ENCODE data around the gene EIF5AL1. TPM values are rescaled to one million over a fixed set of nuclear protein-coding genes. Genes with fewer than 3 reads are reported as not detected.

Gene EIF5AL1
- total RNA-seq, 1 experiment from 2014 or later = 0.54 TPM

DNA sequence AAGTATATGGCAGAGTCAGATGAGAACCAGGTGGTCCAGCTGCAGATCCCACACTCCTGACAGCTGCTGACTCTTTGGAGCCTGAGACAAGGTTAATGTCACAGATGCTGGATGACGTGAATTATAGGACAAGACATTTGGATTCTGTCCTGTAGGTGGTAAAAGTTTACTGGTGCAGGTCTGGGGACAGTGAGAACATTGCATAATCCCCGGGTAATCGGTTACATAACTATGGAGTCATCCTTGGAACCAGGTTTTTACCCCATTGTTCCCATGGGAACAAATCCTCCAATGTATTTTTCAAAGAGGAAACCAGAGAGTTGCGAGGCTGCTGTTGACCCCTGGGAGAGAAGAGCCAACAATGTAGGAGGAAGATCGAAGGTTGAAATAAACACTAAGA lies 39.4 kb upstream of the EIF5AL1 start:
- CTCF ChIA-PET = interaction anchor here (0.6 kb wide), 1 partner anchor 99 kb away, joined by 3 read pairs; no protein-coding TSS in a partner anchor
- Mint-ChIP-seq H3K36me3 (ENCODE audit: insufficient read depth, unreplicated experiment) (no peaks in the 10 kb centered on the region), H3K4me1 (ENCODE audit: insufficient read depth, unreplicated experiment) (no peaks in the 10 kb centered on the region), H3K9me3 (ENCODE audit: unreplicated experiment) (no peaks in the 10 kb centered on the region), H3K27ac (ENCODE audit: low read depth, unreplicated experiment) (no peak overlapping the region), H3K27me3 (ENCODE audit: insufficient read depth, unreplicated experiment) (peaks cover 35% of the 10 kb centered on the region), H3K4me3 (ENCODE audit: unreplicated experiment) (no peak overlapping the region)
- TF ChIP-seq, protein P1, sequence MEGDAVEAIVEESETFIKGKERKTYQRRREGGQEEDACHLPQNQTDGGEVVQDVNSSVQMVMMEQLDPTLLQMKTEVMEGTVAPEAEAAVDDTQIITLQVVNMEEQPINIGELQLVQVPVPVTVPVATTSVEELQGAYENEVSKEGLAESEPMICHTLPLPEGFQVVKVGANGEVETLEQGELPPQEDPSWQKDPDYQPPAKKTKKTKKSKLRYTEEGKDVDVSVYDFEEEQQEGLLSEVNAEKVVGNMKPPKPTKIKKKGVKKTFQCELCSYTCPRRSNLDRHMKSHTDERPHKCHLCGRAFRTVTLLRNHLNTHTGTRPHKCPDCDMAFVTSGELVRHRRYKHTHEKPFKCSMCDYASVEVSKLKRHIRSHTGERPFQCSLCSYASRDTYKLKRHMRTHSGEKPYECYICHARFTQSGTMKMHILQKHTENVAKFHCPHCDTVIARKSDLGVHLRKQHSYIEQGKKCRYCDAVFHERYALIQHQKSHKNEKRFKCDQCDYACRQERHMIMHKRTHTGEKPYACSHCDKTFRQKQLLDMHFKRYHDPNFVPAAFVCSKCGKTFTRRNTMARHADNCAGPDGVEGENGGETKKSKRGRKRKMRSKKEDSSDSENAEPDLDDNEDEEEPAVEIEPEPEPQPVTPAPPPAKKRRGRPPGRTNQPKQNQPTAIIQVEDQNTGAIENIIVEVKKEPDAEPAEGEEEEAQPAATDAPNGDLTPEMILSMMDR (IDR thresholded peaks at IDR 0.05; ENCODE audit: unreplicated experiment) = no peak
- POLR2A ChIA-PET = interaction anchor here (0.6 kb wide), 1 partner anchor 21 kb away, joined by 3 read pairs; no protein-coding TSS in a partner anchor
- BruUV-seq (replicated peaks) = no TSS peak
- peak; percentile 28 for DNase-seq (ENCODE audit: unreplicated experiment)
- intact Hi-C loops (cut with micrococcal nuclease) = no loop called here

DNA sequence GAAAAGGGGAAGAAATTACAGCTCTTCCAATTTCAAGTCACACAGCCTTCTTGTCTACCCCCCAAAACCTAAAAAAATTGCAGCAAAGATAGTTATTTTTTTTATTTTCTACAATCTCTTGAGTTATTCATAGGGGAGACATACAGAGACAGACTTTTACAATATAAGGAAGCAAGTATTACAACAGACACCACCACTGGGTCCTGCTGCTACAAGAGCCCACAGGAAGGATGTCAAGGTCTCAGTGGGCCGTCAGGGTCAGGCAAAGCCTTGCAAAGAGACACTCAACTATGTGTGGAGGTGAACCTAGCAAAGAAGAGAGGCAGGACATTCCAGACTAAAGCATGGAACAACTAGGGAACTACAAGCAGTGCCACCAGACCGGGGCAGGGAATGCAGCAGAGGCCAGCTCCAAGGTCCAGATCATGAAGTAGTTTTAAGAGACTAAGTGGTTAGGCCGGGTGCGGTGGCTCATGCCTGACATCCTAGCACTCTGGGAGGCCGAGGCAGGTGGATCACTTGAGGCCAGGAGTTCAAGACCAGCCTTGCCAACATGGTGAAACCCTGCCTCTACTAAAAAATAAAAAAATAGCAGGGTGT lies 38.7 kb upstream of the EIF5AL1 start:
- BruUV-seq (replicated peaks) = no TSS peak
- ChIA-PET POLR2A (interaction anchor here (0.6 kb wide), 1 partner anchor 21 kb away, joined by 3 read pairs; no protein-coding TSS in a partner anchor), CTCF (interaction anchor here (0.6 to 1.1 kb wide), 3 partner anchors 13 to 107 kb away, joined by 3 to 5 read pairs (median 3); no protein-coding TSS in a partner anchor)
- no peaks in the 10 kb centered on the region for H3K4me1 Mint-ChIP-seq (ENCODE audit: insufficient read depth, unreplicated experiment)
- H3K9me3 Mint-ChIP-seq (ENCODE audit: unreplicated experiment) = no peaks in the 10 kb centered on the region
- H3K27me3 Mint-ChIP-seq (ENCODE audit: insufficient read depth, unreplicated experiment) = peaks cover 35% of the 10 kb centered on the region
- H3K36me3 Mint-ChIP-seq (ENCODE audit: insufficient read depth, unreplicated experiment) = no peaks in the 10 kb centered on the region
- TF ChIP-seq, protein P1 (IDR thresholded peaks at IDR 0.05; ENCODE audit: unreplicated experiment) = no peak
- intact Hi-C loops (cut with micrococcal nuclease) = no loop called here
- no peak overlapping the region for H3K27ac Mint-ChIP-seq (ENCODE audit: low read depth, unreplicated experiment)
- DNase-seq (ENCODE audit: unreplicated experiment) = no peak
- H3K4me3 Mint-ChIP-seq (ENCODE audit: unreplicated experiment) = no peak overlapping the region

DNA sequence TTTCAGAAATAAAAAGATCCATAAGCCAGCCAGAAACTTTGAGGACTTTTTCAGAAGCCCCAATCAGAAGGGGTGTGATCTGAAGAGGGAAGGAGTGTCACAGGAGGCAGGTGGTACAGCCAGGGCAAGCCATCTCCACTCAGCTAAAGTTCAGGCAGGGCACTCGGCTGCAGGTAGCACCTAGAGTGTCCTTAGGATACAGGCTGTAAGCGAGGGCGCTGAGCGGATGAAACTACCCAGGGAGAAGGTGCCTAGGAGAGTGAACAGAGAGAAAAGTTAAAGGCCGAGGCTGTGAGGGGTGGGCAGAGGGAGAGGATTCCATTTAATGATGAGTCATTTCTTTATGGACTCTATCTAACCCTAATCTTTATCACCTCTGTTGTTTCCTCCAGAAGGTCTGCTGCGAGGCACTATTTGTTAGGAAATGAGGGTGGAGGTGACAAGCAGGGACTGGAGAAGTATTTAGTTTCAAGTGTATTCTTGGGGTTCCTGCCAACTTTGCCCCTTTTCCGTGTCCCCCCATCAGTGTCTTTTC lies 37.1 kb upstream of the EIF5AL1 start:
- BruUV-seq (replicated peaks) = no TSS peak
- no peak for DNase-seq (ENCODE audit: unreplicated experiment)
- Mint-ChIP-seq H3K36me3 (ENCODE audit: insufficient read depth, unreplicated experiment) (no peaks in the 10 kb centered on the region), H3K27me3 (ENCODE audit: insufficient read depth, unreplicated experiment) (peaks cover 35% of the 10 kb centered on the region), H3K9me3 (ENCODE audit: unreplicated experiment) (no peaks in the 10 kb centered on the region), H3K4me3 (ENCODE audit: unreplicated experiment) (no peak overlapping the region), H3K27ac (ENCODE audit: low read depth, unreplicated experiment) (no peak overlapping the region), H3K4me1 (ENCODE audit: insufficient read depth, unreplicated experiment) (no peaks in the 10 kb centered on the region)
- CTCF ChIA-PET = interaction anchor here (1.4 to 1.9 kb wide), 3 partner anchors 8 to 101 kb away, joined by 3 to 11 read pairs (median 9); no protein-coding TSS in a partner anchor
- intact Hi-C loops (cut with micrococcal nuclease) = no loop called here
- POLR2A ChIA-PET = interaction anchor here (0.6 to 1.9 kb wide), 4 partner anchors 13 to 140 kb away, joined by 3 to 8 read pairs (median 6); no protein-coding TSS in a partner anchor
- TF ChIP-seq, protein P1 (IDR thresholded peaks at IDR 0.05; ENCODE audit: unreplicated experiment) = no peak

DNA sequence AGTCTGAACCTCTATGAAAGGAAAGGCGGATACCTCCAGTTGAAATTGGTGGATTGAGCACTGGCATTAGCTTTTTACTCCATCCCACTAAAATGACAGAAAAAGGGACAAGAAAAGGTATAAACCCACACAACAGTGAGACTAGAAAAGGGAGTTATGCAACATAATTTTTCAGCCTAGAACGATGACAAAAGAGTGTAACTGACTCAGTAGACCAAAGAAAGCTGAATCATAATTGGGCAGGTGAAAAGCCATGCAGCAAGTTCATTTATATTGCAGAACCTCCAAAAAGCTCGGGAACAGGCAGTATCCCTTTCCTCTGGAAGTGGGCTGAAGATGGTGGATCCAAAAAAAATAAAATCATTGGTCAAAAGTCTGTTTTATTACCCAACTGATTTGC lies 36.5 kb upstream of the EIF5AL1 start:
- no peak overlapping the region for H3K27ac Mint-ChIP-seq (ENCODE audit: low read depth, unreplicated experiment)
- peak; percentile 20 for DNase-seq (ENCODE audit: unreplicated experiment)
- peaks cover 35% of the 10 kb centered on the region for H3K27me3 Mint-ChIP-seq (ENCODE audit: insufficient read depth, unreplicated experiment)
- no TSS peak for BruUV-seq (replicated peaks)
- H3K4me1 Mint-ChIP-seq (ENCODE audit: insufficient read depth, unreplicated experiment) = no peaks in the 10 kb centered on the region
- no peak overlapping the region for H3K4me3 Mint-ChIP-seq (ENCODE audit: unreplicated experiment)
- H3K9me3 Mint-ChIP-seq (ENCODE audit: unreplicated experiment) = no peaks in the 10 kb centered on the region
- ChIA-PET CTCF (interaction anchor here (0.6 to 1.9 kb wide), 3 partner anchors 8 to 102 kb away, joined by 3 to 11 read pairs (median 9); no protein-coding TSS in a partner anchor), POLR2A (interaction anchor here (0.5 to 1.9 kb wide), 5 partner anchors 12 to 141 kb away, joined by 3 to 8 read pairs (median 5); no protein-coding TSS in a partner anchor)
- TF ChIP-seq, protein P1 (IDR thresholded peaks at IDR 0.05; ENCODE audit: unreplicated experiment) = no peak
- no peaks in the 10 kb centered on the region for H3K36me3 Mint-ChIP-seq (ENCODE audit: insufficient read depth, unreplicated experiment)
- intact Hi-C loops (cut with micrococcal nuclease) = no loop called here
